HCT116 (cell line): Measurements from ENCODE around the gene FERMT2. TPM values are rescaled to one million over a fixed set of nuclear protein-coding genes. Genes with fewer than 3 reads are reported as not detected.

Source experiments
- ATAC-seq: fragments of 200-7000 bp; cut with Tn5 transposase; 2 replicates; pipeline ENCODE4 v1.9.1; 2020; ENCODE audit warnings: mild to moderate bottlenecking, moderate library complexity
- BruUV-seq: library from RNA; stranded (reverse); fragments of 400-500 nt; replicated peaks from 2 replicates; lab custom pipeline; 2021; lab: Mats Ljungman, UMichigan
- CTCF ChIA-PET: fragments of 300-600 bp; sonication (Branson Sonifier 250); formaldehyde crosslinking; loops from one replicate; lab custom pipeline; 2021; ENCODE audit warnings: antibody characterized with exemption; lab: Charles Lee
- POLR2A ChIA-PET: fragments of 300-600, 350-600 bp; sonication (Branson Sonifier 250); formaldehyde crosslinking; loops from one replicate; lab custom pipeline; 2021; ENCODE audit warnings: antibody characterized with exemption; lab: Charles Lee
- RAD21 ChIA-PET, 2 experiments: fragments of 300-600 bp; sonication (Branson Sonifier 250); formaldehyde crosslinking; loops; one replicate each; lab custom pipeline; 2023; ENCODE audit warnings: low total read pairs in 2 of 2; ENCODE audit not compliant: uncharacterized antibody in 2 of 2, unreplicated experiment in 2 of 2, low non-redundant PET in 1 of 2; lab: Charles Lee
- DNase-seq: peaks from one replicate; pipeline ENCODE4 v3.0.0-alpha.2; 2010; ENCODE audit warnings: low read depth, low spot score
- H2AFZ ChIP-seq: fragments of 200-600 bp; shearing (Covaris generic), sonication (generic); 2 replicates; pipeline ENCODE4 v1.6.1; 2017; ENCODE audit warnings: low read depth, mixed run types, mixed read lengths, antibody characterized with exemption, low read length; ENCODE audit not compliant: poor library complexity, severe bottlenecking
- H3K27ac ChIP-seq: 2 replicates; pipeline ENCODE4 v1.5.1; 2012; ENCODE audit warnings: low read depth, low read length
- H3K27me3 ChIP-seq: fragments of 200-600 bp; sonication (generic); 2 replicates; pipeline ENCODE4 v1.6.1; 2016; ENCODE audit warnings: mixed run types, low read length, mixed read lengths; ENCODE audit not compliant: insufficient read depth
- H3K36me3 ChIP-seq, 2 experiments: fragments of 200-500 bp in 1 of 2; fragments of 200-600 bp in 1 of 2; sonication (Bioruptor generic) in 1 of 2; sonication (generic) in 1 of 2; 2 replicates each; pipeline versions ENCODE4 v1.5.1 to v1.6.1; 2014 to 2016; ENCODE audit warnings: low read length in 2 of 2, inconsistent platforms in 1 of 2, mixed read lengths in 1 of 2, mixed run types in 1 of 2; ENCODE audit not compliant: insufficient read depth in 2 of 2, control insufficient read depth in 1 of 2
- H3K4me1 ChIP-seq, 2 experiments: fragments of 200-600 bp in 1 of 2; sonication (generic) in 1 of 2; 2 replicates each; pipeline versions ENCODE4 v1.5.1 to v1.6.1; 2012 to 2017; ENCODE audit warnings: low read length in 2 of 2, inconsistent platforms in 1 of 2, mild to moderate bottlenecking in 1 of 2, mixed read lengths in 1 of 2, mixed run types in 1 of 2, moderate library complexity in 1 of 2; ENCODE audit not compliant: insufficient read depth in 2 of 2, control insufficient read depth in 1 of 2
- H3K4me2 ChIP-seq: fragments of 200-600 bp; sonication (generic); 2 replicates; pipeline ENCODE4 v1.6.1; 2017; ENCODE audit warnings: mixed run types, low read length, mixed read lengths
- H3K4me3 ChIP-seq, 2 experiments: fragments of 200-600 bp in 1 of 2; sonication (generic) in 1 of 2; replicated peaks in 1 of 2; 2 replicates each; pipeline ENCODE4 v1.5.1; 2011 to 2016; ENCODE audit warnings: low read length in 2 of 2, control low read depth in 1 of 2, low read depth in 1 of 2, mild to moderate bottlenecking in 1 of 2, mixed read lengths in 1 of 2, mixed run types in 1 of 2
- H3K79me2 ChIP-seq: fragments of 200-600 bp; sonication (generic); 2 replicates; pipeline ENCODE4 v1.6.1; 2017; ENCODE audit warnings: mild to moderate bottlenecking, mixed run types, low read length, moderate library complexity, mixed read lengths; ENCODE audit not compliant: insufficient read depth
- H3K9ac ChIP-seq: fragments of 200-600 bp; sonication (generic); 2 replicates; pipeline ENCODE4 v1.6.1; 2016; ENCODE audit warnings: low read length, mixed read lengths
- H3K9me2 ChIP-seq: fragments of 200-600 bp; sonication (generic), shearing (Covaris generic); 2 replicates; pipeline ENCODE4 v1.6.1; 2017; ENCODE audit warnings: mixed run types, mild to moderate bottlenecking, moderate library complexity; ENCODE audit not compliant: insufficient read depth
- H3K9me3 ChIP-seq, 2 experiments: fragments of 200-500 bp in 1 of 2; fragments of 200-600 bp in 1 of 2; sonication (Bioruptor generic) in 1 of 2; sonication (generic) in 1 of 2; 2 replicates each; pipeline ENCODE4 v1.6.1; 2014 to 2017; ENCODE audit warnings: low read length in 2 of 2, mixed read lengths in 2 of 2, inconsistent platforms in 1 of 2, low read depth in 1 of 2, mild to moderate bottlenecking in 1 of 2, mixed run types in 1 of 2, moderate library complexity in 1 of 2; ENCODE audit not compliant: control insufficient read depth in 1 of 2, insufficient read depth in 1 of 2
- H4K20me1 ChIP-seq: fragments of 200-600 bp; sonication (generic), shearing (Covaris generic); 2 replicates; pipeline ENCODE4 v1.6.1; 2017; ENCODE audit warnings: mixed run types, mild to moderate bottlenecking, moderate library complexity; ENCODE audit not compliant: insufficient read depth
- CBX3 ChIP-seq: IDR thresholded peaks from 2 replicates; pipeline ENCODE4 v1.6.1; 2012; ENCODE audit warnings: low read depth
- CEBPB ChIP-seq: IDR thresholded peaks from 2 replicates; pipeline ENCODE4 v1.6.1; 2012; ENCODE audit warnings: low read depth
- EZH2phosphoT487 ChIP-seq: fragments of 200-600 bp; IDR thresholded peaks from 2 replicates; pipeline ENCODE4 v1.6.1; 2018; ENCODE audit warnings: antibody characterized with exemption, borderline replicate concordance
- RAD21 ChIP-seq: IDR thresholded peaks from 2 replicates; pipeline ENCODE4 v1.6.1; 2012; ENCODE audit warnings: low read depth, mild to moderate bottlenecking
- YY1 ChIP-seq: IDR thresholded peaks from 2 replicates; pipeline ENCODE4 v1.6.1; 2011; ENCODE audit warnings: low read length, low read depth, moderate library complexity, mild to moderate bottlenecking; ENCODE audit not compliant: insufficient replicate concordance; ENCODE audit errors: extremely low read depth
- ZNF274 ChIP-seq: fragments of 200-500 bp; sonication (Bioruptor generic); IDR thresholded peaks from 2 replicates; pipeline ENCODE4 v1.6.1; 2014; ENCODE audit warnings: mild to moderate bottlenecking, low read depth, low read length, inconsistent platforms
- intact Hi-C: fragments of 100-400 bp; cut with micrococcal nuclease; formaldehyde crosslinking; loops from 2 replicates; pipeline ENCODE4 v1.10.0; 2022
- total RNA-seq: library from RNA; stranded (reverse); gene quantifications from one replicate; pipeline ENCODE4 v1.2.1, GENCODE V29; 2021; ENCODE audit not compliant: unreplicated experiment
- TF ChIP-seq, protein P1 (sequence below): IDR thresholded peaks from 2 replicates; pipeline ENCODE4 v1.6.1; 2012; ENCODE audit warnings: low read depth

The FERMT2 gene
- total RNA-seq, 1 experiment from 2014 or later, result 24.8 TPM

GRCh38 chr14:52837451-52837850, 113.4 kb downstream of the FERMT2 start:
- no peaks in the 10 kb centered on the region for H3K79me2 ChIP-seq
- no peaks in the 10 kb centered on the region for H3K9me2 ChIP-seq
- H3K9me3 ChIP-seq, result no peaks in the 10 kb centered on the region
- H3K4me2 ChIP-seq, result no peak overlapping the region
- no peak overlapping the region for H3K9ac ChIP-seq
- no peaks in the 10 kb centered on the region for H3K36me3 ChIP-seq
- no TSS peak for BruUV-seq
- intact Hi-C loops, result no loop called here
- H2AFZ ChIP-seq, result no peak overlapping the region
- no peak overlapping the region for H3K4me3 ChIP-seq
- ATAC-seq (no peak), DNase-seq (no peak)
- no peaks in the 10 kb centered on the region for H3K27me3 ChIP-seq
- peaks cover 27 to 34% of the 10 kb centered on the region in 2 experiments for H3K4me1 ChIP-seq
- CTCF ChIA-PET, result no interaction called here
- no peak overlapping the region for H3K27ac ChIP-seq
- POLR2A ChIA-PET, result no interaction called here
- RAD21 ChIA-PET, result no interaction called here
- TF ChIP-seq EZH2phosphoT487 (no peak), CBX3 (no peak), CEBPB (no peak), YY1 (no peak), RAD21 (no peak), ZNF274 (no peak)
- TF ChIP-seq, protein P1, sequence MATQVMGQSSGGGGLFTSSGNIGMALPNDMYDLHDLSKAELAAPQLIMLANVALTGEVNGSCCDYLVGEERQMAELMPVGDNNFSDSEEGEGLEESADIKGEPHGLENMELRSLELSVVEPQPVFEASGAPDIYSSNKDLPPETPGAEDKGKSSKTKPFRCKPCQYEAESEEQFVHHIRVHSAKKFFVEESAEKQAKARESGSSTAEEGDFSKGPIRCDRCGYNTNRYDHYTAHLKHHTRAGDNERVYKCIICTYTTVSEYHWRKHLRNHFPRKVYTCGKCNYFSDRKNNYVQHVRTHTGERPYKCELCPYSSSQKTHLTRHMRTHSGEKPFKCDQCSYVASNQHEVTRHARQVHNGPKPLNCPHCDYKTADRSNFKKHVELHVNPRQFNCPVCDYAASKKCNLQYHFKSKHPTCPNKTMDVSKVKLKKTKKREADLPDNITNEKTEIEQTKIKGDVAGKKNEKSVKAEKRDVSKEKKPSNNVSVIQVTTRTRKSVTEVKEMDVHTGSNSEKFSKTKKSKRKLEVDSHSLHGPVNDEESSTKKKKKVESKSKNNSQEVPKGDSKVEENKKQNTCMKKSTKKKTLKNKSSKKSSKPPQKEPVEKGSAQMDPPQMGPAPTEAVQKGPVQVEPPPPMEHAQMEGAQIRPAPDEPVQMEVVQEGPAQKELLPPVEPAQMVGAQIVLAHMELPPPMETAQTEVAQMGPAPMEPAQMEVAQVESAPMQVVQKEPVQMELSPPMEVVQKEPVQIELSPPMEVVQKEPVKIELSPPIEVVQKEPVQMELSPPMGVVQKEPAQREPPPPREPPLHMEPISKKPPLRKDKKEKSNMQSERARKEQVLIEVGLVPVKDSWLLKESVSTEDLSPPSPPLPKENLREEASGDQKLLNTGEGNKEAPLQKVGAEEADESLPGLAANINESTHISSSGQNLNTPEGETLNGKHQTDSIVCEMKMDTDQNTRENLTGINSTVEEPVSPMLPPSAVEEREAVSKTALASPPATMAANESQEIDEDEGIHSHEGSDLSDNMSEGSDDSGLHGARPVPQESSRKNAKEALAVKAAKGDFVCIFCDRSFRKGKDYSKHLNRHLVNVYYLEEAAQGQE, result no peak
- TF ChIP-seq, all 23 proteins: peak for 0
- no peaks in the 10 kb centered on the region for H4K20me1 ChIP-seq
